Activated T-cell treated with anti-CD3 and anti-CD28 coated beads, Interleukin-2, amount 50 U/mL, for 48 hours (primary cell): ENCODE results near the gene LSM7.

Experiments
- DNase-seq, 2 experiments: peaks; one replicate each; pipeline ENCODE4 v3.0.0-alpha.2; 2020

Gene LSM7

DNA sequence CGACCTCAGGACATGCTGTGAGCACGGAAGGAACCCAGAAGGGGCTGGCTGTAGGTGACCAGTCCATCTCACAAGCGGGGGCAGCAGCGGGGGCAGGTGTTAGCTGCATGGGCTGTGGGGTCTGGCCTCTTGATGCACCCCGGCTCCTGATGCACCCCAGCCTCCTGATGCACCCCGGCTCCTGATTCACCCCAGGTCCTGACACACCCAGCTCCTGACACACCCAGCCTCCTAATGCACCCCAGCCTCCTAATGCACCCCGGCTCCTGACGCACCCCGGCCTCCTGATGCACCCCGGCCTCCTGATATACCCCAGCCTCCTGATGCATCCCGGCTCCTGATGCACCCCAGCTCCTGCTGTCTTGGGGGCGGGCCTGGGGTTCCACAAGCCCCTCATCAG is 7.4 kb downstream of the LSM7 start:
- no peak for DNase-seq

DNA sequence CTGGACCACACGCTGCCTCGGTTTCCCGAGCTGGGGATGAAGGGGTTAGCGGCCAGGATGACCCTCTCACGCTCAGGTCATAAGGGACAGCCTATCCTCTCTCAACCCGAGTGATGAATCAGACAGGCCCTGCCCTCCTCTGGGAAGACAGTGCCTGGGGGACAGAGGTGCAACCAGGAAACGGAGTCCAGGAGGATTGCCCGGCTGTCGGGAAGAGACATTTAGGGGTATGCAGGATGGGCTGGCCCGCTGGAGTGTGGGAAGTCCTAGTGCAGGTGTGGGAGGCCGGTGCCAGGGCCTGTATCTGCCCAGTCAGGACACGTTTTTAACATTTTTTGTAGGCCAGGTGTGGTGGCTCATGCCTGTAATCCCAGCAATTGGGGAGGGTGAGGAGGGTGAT is 8.3 kb downstream of the LSM7 start:
- DNase-seq = no peak

DNA sequence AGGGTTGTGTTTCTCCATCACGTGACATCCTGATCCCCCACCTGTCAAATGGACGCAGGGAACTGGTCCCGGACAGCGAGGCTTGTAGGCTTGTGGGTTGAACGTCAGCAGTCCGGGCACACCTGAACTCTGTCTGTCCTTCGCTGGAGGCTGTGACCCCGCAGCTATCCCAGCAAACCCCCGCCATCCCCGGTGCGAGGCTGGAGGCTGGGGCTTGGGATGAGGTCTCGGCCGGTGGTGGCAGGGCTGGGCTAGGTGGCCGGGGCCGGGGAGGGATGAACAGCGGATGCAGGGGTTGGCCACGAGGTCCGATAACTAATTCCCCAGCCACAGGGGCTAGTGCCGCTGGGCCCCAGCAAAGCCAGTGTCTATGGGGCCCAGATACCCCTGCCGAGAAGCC is 8.8 kb downstream of the LSM7 start:
- DNase-seq = no peak

DNA sequence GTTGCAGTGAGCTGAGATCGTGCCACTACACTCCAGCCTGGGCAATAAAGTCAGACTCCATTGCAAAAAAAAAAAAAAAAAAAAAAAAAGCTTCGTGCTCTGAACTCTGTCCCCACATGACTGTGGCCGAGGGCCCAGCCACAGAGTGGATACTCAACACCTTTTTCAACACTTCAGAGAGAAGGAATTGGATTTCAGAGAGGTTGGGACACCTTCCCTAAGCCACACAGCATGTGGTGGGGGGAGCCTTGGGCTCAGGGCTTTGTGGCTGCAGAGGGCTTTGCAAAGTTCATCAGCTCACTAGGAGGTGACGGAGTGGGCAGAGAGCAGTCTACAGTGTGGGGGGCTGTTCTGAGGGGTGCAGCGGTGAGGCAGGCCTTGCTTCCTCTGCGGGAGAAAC is 9.5 kb downstream of the LSM7 start:
- no peak for DNase-seq

DNA sequence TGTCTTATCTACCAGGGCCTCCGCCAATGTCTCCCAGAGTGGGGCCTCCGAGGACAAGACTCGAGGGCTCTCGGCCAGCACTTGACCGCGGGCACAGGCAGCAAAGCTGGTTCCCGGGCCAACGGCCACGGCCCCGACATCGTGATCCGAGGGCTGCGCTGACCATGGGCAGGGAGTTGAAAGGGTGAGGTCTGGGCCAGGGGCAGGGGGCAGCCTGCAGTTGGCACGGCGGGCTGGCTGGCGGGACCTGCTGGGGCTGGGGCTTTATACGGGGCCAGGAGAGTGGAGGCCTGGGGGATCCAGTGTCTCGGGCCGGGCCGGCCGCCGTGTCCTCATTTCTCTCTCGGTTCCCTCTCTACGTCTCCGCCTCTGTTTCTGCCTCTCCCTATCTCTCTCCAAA is 10.6 kb downstream of the LSM7 start:
- DNase-seq = no peak

DNA sequence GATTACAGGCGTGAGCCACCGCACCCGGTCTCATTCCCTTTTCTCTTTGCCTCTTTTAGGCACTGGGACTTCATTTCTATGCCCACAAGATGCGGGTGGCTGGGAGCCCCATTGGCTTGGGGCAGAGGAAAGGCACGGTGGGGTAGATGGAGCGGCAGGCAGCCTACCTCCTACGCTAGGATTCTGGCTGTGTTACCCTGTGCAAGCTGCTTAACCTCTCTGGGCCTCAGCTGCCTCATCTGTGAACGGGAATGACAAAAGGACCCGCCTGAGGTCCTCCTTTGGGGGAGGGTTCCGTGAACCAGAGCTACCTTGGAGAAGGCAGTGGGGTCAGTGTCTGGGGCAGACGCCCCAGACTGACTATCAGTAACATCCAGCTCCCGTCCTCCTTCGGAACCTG is 11.1 kb downstream of the LSM7 start:
- no peak for DNase-seq

DNA sequence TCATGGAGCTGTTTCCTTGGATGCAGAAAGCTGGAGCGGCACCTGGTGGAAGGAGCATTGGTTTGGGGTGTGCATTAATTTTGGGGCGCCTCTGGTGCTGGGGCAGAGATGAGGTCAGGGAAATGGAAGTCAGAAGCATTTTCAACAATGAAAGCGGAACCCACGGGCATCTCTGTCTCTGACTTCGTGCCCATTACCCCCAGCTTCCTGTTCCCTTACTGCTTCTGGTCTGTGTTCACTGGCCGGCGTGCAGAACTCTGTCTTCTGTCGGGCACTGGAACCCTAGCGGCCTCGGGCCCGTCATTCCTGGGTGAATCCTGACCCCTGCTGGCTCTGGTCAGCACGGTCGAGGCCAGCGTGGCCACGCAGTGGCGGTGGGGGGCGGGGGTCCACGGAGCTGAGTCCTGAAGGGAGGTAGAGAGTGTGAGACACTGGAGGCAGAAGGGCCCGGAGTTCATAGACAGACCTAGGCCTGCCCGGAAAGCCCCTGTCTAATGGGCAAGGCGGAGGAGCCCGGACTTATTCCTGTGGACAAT is 12.5 kb downstream of the LSM7 start:
- peak; percentile 47 to 54 for DNase-seq

DNA sequence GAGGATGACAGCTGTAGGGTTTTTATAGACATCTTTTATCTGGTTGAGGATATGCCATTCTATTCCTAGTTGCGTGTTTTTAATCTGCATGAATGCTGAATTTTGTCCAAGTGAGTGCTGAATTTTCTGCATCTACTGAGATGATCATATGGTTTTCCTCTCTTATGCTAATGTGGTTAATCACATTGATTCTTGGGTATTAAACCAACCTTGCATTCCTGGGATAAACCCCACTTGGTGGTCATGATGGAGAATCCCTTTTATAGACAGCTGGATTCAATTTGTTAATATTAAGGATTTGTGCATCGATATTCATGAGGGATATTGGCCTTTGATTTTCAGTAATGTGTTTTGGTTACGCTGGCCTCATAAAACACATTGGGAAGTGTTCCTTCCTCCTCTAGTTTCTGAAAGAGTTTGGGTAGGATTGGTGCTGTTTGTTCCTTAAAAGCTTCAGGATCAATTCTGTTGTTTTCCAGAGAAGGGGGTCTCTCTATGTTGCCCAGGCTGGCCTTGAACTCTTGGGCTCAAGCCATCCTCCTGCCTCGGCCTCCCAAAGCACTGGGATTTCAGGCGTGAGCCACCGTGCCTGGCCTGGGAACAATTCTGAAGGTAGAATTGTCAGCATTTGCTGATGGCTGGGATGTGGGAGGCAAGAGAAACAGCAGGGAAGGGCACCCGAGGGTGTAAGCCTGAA is 13.1 kb downstream of the LSM7 start:
- DNase-seq = no peak

DNA sequence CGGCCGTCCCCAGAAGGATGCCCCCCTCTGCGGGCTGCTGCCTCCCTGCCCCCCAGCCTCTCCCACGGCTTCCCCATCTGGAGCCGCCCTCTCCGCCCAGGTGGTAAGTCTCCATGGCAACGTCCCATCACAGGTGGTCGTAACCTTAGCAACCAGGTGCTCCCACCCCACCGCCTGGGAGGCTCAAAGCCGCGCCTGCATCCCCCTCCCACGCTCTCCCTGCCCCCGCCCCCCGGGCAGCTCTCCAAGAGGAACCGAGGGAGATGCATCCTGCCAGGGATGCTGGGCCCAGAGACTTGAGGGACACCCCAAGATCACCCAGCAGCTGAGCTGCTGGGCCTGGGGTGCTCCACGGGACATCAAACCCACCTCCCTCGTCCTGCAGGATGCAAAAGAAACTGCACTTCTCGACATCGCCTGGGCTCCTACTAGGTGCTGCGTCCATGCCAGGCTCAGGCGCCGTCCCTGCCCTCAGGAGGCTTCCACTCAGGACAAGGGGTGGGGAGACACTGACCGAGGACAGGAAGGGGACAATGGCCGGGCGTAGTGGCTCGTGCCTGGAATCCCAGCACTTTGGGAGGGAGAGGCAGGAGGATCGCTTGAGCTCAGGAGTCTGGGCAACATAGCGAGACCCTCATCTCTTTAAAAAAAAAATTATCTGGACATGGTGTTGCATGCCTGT is 15.4 kb downstream of the LSM7 start:
- no peak for DNase-seq

DNA sequence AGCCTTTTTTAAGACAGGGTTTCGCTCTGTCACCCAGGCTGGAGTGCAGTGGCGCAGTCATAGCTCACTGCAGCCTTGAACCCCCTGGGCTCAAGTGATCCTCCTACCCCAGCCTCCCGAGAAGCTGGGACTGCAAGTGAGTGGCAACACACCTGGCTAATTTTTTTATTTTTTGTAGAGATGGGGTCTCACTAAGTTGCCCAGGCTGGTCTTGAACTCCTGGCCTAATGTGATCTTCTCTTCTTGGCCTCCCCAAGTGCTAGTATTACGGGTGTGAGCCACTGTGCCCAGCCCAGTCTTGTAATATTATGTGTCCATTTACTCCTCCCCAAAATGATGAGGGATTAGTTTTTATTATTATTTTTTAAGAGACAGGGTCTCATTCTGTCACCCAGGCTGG is 17.3 kb downstream of the LSM7 start:
- DNase-seq = no peak

DNA sequence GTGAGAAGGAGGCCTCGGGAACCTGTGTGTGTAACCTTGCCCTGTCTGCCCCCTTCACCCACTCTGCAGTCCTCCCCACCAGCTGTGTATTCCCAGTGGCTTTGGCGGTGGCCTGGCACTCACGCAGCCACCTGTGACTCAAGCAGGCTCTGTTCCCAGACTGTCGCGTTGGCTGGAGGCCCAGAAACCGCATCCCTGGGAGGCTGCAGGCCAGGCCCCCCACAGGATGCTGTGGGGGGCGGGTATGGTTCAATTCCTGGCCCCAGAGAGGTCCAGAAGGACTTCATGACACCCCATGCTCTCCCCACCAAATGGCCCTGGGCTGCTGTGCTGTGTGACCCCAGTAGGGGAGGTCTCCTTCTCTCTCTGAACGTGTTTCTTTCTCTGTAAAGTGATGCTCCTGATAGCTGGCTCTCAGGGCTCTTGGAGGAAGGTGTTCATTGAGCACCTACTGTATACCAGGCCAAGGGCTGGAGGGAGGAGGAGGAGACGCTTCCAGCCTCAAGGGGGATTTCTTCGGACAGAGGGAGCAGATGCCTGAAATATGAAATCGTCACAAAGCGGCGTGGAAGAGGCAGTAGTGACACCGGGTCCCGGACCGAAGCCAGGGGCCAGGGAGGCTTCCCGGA is 18.5 kb downstream of the LSM7 start:
- DNase-seq = no peak

DNA sequence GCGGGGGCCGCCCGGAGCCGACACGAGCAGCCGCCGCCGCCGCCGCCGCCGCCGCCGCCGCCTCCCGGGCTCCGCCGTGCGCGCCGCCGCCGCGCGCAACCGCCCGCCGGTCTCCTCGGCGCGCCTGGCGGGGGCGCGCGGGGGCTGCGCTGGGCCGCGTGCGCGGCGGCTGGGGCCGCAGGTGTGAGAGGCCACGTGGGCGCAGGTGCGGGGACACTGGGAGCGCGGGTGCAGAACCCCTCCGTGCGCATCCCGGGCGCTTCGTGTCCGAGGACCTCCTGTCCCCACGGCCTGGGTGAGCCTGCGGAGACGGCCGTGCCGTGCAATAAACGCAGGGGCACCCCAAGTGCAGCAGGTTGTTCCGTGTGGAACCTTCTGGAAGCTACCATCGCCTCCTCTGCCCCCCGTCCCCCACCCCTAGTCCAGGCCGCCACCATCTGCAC is 20.3 kb downstream of the LSM7 start, which contains the start of gene LINGO3:
LINGO3 (minus strand) TSS at position 41 of the 443 bp plus-strand sequence. CDS start 16,378 bp downstream, outside the sequence.
- DNase-seq = no peak

DNA sequence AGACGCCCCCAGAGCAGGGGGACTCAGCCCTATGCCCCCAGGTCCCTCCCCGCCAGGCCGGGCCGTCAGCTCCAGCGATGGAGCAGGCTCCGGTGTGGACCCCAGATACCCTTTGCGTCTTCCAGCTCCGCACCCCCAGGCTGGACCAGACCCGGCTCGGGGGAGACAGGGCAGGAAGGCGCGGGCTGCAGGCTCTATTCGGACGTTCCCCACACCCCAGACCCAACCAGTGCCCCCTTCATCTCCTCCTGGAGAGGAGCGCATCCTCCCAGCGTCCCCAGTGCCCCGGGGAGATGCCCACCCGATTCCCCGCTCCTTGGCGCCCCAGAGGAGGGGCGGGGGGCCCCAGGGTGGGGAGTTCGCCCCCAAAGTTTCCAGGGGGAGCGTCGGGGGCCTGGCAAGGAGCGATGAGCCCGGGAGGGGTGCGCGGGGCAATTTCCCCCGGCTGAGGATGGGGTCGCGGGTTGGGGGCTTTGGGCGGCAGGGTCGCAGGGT is 20.8 kb downstream of the LSM7 start:
- DNase-seq = no peak

DNA sequence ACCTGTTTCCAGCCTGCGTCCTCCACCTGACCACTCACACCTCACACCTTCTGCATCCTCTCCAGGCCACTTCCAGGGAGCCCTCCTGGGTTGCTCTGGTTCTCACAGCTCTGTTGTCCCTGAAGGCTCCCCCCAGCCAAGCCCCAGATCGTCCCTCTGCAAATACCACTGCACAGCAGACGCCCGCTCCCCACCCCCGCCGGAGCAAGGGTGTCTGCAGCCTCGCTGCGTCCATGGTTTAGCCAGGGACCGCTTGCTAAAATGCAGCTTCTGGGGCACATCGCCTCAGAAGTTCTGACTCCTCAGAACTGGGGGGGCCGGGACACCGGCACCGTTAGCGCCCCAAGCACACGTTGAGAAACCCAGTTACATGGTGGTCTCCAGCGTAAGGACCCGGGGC is 21.4 kb downstream of the LSM7 start:
- DNase-seq = no peak

DNA sequence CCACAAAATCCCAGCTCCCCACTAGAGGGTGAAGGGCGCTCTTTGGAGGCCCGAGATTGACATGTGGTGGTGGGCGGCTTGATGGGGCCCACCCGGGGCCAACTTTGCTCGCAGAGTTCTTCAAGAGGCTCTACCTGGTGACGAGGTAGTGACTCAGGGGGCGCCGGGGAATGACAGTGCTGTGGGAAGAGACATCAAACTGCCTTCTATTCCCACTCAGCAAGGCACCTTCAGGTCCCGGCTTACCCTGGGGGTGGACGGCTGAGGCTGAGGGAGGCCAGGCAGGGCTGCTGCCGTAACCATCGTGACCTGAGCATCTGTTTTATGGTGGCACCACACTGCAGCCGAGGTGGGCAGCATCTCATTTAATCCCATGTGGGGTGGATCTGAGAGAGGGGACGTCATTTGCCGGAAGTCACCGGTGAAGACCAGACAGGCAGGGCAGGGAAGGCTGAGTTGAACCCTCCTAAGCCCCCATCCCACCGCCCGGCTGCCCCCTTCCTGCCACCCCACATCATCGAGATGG is 22.0 kb downstream of the LSM7 start:
- no peak for DNase-seq

DNA sequence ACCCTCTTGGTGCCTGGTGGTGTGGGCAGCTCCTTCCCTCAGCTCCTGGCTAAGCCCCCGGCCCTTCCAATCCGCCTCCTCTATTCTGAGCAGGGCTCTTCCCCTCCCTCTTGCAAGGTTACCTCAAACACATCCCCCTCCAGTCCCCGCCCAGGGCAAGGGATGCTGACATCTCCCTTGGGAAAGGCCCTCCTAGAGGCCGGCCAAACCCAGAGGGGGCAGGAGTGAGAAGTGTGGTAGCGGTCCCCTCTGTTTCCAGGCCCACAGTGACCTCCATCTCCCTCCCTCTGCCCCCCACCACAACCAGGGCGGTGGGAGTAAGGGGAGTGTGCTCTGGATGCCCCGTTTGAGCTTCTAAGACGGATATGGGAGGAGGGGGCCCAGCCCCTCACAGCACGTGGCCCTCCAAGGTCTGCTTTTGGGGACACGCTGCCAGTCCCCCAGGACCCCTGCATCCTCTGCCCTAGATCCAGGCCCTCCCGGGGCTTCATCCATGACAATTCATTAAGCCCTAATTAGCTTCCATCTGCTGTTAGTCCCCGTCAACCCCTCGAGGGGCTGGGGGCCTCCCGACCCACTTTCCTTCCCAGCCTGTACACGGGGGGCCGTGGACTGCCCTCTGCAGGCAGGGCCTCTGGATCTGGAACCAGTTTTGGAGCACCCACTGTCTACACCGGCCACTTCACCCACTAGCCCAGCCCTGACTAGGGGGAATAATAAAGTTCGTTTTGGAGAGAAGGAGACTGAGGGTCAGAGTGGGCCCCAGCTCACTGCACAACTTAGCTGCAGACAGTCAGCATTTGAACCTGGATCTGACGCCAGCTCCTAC is 22.7 kb downstream of the LSM7 start:
- DNase-seq = no peak

DNA sequence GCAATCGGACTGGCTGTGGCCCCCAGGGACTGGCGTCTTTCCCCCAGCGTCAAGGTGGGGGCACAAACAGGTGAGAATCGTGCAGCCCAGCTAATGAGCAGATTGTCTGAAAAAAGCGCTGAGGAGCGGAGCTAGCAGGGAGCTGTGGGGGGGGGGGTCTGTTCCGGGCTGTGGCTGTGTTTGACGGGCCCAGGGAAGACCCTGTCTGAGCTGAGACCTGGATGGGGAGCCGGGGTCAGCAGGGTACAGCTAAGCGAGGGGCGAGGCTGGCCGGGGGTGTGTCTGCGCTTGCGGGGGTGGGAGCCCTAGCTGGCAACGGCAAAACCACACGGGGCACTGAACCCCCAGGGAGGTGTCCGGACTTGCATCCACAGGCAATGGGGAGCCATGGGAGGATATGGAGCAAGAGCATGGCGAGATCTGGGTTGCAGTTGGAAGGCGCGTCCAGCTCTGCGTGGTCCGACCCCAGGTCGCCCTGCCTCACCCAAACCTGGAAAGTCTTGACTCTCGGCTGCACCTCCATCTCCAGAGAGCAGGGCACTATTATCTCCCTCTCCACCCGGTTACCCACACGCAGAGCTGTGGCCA is 25.1 kb downstream of the LSM7 start:
- no peak for DNase-seq

DNA sequence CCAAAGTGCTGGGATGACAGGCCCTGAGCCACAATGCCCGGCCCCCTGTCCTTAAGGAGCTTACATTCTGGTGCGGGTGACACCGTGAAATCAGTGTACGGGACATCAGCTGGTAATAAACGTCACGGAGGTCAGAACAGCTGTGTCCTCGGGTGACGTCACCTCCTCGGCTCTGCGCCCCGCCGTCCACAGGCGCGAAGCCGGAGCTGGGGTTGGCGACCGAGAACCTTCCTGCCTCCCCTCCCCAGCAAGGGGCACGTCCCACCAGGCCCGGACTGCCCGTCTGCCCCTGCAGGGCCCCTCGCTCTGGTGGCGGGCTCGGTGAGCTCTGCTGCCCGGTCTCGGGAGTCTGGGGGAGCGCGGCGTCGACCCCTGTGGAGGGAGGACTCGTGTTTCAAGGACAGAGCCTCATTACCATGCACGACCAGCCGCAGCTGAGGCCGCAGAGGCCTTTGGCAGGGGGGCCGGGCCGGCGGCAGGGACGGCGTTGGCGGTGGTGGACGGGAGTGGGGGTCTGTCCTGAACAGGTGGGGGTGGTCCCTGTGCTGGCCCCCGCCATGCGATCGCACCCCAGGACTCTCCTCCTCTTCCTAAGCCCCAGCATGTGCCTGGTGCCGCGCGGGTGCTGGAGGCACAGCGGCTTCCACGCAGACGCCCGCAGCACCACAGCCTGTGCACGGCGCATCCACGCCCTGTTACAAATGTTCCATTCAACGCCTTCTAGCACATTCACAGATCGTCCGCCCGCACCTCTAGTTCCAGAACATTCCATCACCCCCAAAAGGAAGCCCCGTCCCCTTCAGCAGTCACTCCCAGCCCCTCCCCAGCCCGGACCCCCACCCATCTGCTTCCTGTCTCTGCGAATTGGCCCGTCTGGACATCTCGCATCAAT is 25.8 kb downstream of the LSM7 start:
- no peak for DNase-seq

DNA sequence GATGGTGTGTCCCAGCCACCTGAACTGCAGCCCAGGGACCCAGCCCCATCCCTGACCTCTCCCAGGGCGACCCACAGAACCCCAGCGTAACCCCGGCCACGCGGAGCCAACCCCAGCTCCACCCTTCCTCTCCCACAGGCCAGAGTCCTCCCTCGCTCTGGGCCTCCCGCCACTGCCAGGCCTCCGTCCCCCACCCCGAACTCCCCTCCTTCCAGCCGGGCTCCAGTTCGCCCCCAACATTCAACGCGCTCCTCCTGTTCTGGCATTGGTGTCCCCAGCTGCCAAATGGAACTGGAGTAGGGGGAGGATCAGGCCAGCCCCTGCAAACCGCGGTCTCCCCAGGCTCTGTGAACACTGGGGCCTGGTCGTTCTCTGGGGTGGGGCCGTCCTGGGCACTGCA is 27.9 kb downstream of the LSM7 start:
- DNase-seq = no peak

DNA sequence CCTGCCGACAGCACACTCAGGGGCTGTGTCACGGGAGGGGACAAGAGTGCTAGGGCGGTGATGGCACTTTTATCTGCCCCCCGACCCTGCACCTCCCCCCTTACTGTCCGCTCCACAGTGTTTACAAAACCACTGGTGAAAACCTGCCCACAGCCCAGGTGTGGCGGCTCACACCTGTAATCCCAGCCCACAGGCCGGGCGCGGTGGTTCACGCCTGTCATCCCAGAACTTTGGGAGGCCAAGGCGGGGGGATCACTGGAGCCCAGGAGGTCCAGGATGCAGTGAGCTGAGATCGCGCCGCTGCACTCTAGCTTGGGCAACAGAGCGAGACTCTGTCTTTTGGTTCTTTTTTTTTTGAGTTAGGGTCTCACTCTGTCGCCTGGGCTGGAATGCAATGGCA is 32.2 kb downstream of the LSM7 start:
- DNase-seq = no peak

DNA sequence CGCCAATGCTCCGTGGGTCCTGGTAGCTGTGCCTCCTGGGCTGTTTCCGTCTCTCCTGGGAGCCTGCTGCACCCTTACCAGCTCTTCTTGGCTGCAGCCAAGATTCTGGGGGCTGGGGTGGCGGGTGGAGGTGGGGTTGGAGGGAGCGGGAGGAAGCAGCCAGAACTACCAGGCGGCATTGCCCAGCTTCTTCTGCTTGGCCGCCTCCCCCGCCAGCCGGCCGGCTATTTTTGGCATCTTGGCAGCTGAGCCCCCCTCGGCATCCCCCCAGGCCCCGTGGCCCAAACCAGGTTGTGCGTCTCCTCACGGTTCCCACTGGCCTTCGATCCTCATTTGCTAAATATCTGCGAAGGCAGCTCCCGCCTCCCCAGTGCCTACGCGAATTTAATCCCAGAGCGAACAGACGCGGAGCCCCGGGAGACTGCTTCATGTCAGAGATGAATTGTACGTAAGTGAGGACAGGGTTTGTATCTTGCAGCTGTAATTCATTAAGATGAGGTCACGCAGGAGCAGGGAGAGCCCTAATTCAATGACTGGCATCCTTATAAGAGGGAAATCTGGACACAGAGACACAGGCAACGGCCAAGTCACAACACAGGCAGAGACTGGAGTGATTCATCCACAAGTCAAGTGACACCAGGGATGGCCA is 33.6 kb downstream of the LSM7 start:
- DNase-seq = no peak
